ENCODE data around the gene C19orf81. TPM values are rescaled to one million over a fixed set of nuclear protein-coding genes. Genes with fewer than 3 reads are reported as not detected.
"Not testable (repeated sequence)": the region's sequence is repeated elsewhere in the genome, so short reads cannot be mapped to it uniquely, and the experiment has no call there.

The C19orf81 gene
- 1 to 10 TPM in 1 of 3 donors, not detected in 2; 1.8 TPM for polyA plus RNA-seq

GRCh38 chr19:50649433-50650391 is at the start of gene C19orf81:
C19orf81 (plus strand) TSS chr19:50649445; CDS start chr19:50649445, 0 bp downstream.
- peak within 1 kb of the TSS in 1 of 6 donors; percentile 31 for H3K27ac Mint-ChIP-seq
- peaks cover 8 to 19% (median 12%) of the 10 kb centered on the region in 3 donors for H3K27me3 Mint-ChIP-seq (ENCODE audit: low read depth in 3 of 3)
- DNase-seq: no peak
- peaks cover 0 to 7% (median under 1%) of the 10 kb centered on the region in 6 donors for H3K9me3 Mint-ChIP-seq
- peaks cover 0 to 3% (median 0%) of the 10 kb centered on the region in 3 donors for H3K36me3 Mint-ChIP-seq
- no peaks in the 10 kb centered on the region for H3K4me1 Mint-ChIP-seq
- H3K4me3 Mint-ChIP-seq: no peak within 1 kb of the TSS

GRCh38 chr19:50601407-50602088 is 47.7 kb upstream of the C19orf81 start:
- Mint-ChIP-seq H3K27me3 (ENCODE audit: low read depth in 3 of 3) (peaks cover 2 to 10% (median 4%) of the 10 kb centered on the region in 3 donors), H3K27ac (no peak overlapping the region), H3K36me3 (no peaks in the 10 kb centered on the region), H3K4me1 (peaks cover 0 to 3% of the 10 kb centered on the region in 2 donors), H3K9me3 (peaks cover 0 to 2% (median 0%) of the 10 kb centered on the region in 6 donors), H3K4me3 (no peak overlapping the region)
- DNase-seq: no peak

- DNase-seq: no peak
- peaks cover 0 to 4% (median 0%) of the 10 kb centered on the region in 6 donors for H3K9me3 Mint-ChIP-seq
- H3K27me3 Mint-ChIP-seq (ENCODE audit: low read depth in 3 of 3): peaks cover 2 to 10% (median 4%) of the 10 kb centered on the region in 3 donors
- H3K4me3 Mint-ChIP-seq: no peak overlapping the region
- H3K27ac Mint-ChIP-seq: no peak overlapping the region
- H3K36me3 Mint-ChIP-seq: no peaks in the 10 kb centered on the region
- peaks cover 1 to 4% of the 10 kb centered on the region in 2 donors for H3K4me1 Mint-ChIP-seq
Measured at GRCh38 chr19:50602089-50602422, 47.2 kb upstream of the C19orf81 start.

- peaks cover 2 to 10% (median 7%) of the 10 kb centered on the region in 3 donors for H3K27me3 Mint-ChIP-seq (ENCODE audit: low read depth in 3 of 3)
- H3K9me3 Mint-ChIP-seq: peaks cover 0 to 4% (median 0%) of the 10 kb centered on the region in 6 donors
- no peak for DNase-seq
- peaks cover 6 to 8% of the 10 kb centered on the region in 2 donors for H3K4me1 Mint-ChIP-seq
- no peaks in the 10 kb centered on the region for H3K36me3 Mint-ChIP-seq
- no peak overlapping the region for H3K4me3 Mint-ChIP-seq
- no peak overlapping the region for H3K27ac Mint-ChIP-seq
Measured at GRCh38 chr19:50602496-50602895, 46.7 kb upstream of the C19orf81 start.

GRCh38 chr19:50602935-50603334 is 46.3 kb upstream of the C19orf81 start:
- Mint-ChIP-seq H3K4me3 (no peak overlapping the region), H3K27ac (no peak overlapping the region), H3K36me3 (no peaks in the 10 kb centered on the region), H3K27me3 (ENCODE audit: low read depth in 3 of 3) (peaks cover 2 to 10% (median 9%) of the 10 kb centered on the region in 3 donors), H3K9me3 (peaks cover 0 to 4% (median 0%) of the 10 kb centered on the region in 6 donors), H3K4me1 (peaks cover 10 to 13% of the 10 kb centered on the region in 2 donors)
- no peak for DNase-seq

GRCh38 chr19:50604264-50605073 is 44.8 kb upstream of the C19orf81 start:
- H3K4me3 Mint-ChIP-seq, H3K9me3 Mint-ChIP-seq, H3K36me3 Mint-ChIP-seq, H3K27ac Mint-ChIP-seq, DNase-seq: not testable (repeated sequence)
- peaks cover 0 to 13% (median 13%) of the 10 kb centered on the region in 3 donors for H3K27me3 Mint-ChIP-seq (ENCODE audit: low read depth in 3 of 3)
- peaks cover 18 to 21% of the 10 kb centered on the region in 2 donors for H3K4me1 Mint-ChIP-seq

- H3K4me1 Mint-ChIP-seq: peaks cover 18 to 21% of the 10 kb centered on the region in 2 donors
- peaks cover 0 to 21% (median 6%) of the 10 kb centered on the region in 3 donors for H3K27me3 Mint-ChIP-seq (ENCODE audit: low read depth in 3 of 3)
- not testable (repeated sequence) for H3K4me3 Mint-ChIP-seq, DNase-seq, H3K9me3 Mint-ChIP-seq, H3K27ac Mint-ChIP-seq, H3K36me3 Mint-ChIP-seq
Measured at GRCh38 chr19:50606059-50606836, 43.0 kb upstream of the C19orf81 start.

GRCh38 chr19:50607388-50607787 is 41.9 kb upstream of the C19orf81 start:
- peaks cover 0 to 19% (median 10%) of the 10 kb centered on the region in 3 donors for H3K27me3 Mint-ChIP-seq (ENCODE audit: low read depth in 3 of 3)
- peak overlapping the region in 1 of 6 donors; percentile 11 for H3K27ac Mint-ChIP-seq
- peaks cover 18 to 21% of the 10 kb centered on the region in 2 donors for H3K4me1 Mint-ChIP-seq
- peaks cover 0 to 10% (median 0%) of the 10 kb centered on the region in 6 donors for H3K9me3 Mint-ChIP-seq
- no peak for DNase-seq
- no peaks in the 10 kb centered on the region for H3K36me3 Mint-ChIP-seq
- H3K4me3 Mint-ChIP-seq: peak overlapping the region in 2 of 5 donors; percentile 21

- Mint-ChIP-seq H3K27ac (peak overlapping the region in 1 of 6 donors; percentile 46), H3K9me3 (peaks cover 0 to 10% (median 0%) of the 10 kb centered on the region in 6 donors), H3K4me1 (peaks cover 18 to 21% of the 10 kb centered on the region in 2 donors), H3K4me3 (peak overlapping the region in 4 of 5 donors; percentile 10 to 30 (median 22)), H3K27me3 (ENCODE audit: low read depth in 3 of 3) (peaks cover 0 to 17% (median 9%) of the 10 kb centered on the region in 3 donors), H3K36me3 (no peaks in the 10 kb centered on the region)
- peak; percentile 52 to 63 (median 54) for DNase-seq
Measured at GRCh38 chr19:50607874-50608785, 41.1 kb upstream of the C19orf81 start.

GRCh38 chr19:50612504-50613404 is 36.5 kb upstream of the C19orf81 start:
- H3K4me1 Mint-ChIP-seq, H3K9me3 Mint-ChIP-seq, DNase-seq, H3K4me3 Mint-ChIP-seq, H3K36me3 Mint-ChIP-seq, H3K27ac Mint-ChIP-seq: not testable (repeated sequence)
- peaks cover 0 to 15% (median 9%) of the 10 kb centered on the region in 3 donors for H3K27me3 Mint-ChIP-seq (ENCODE audit: low read depth in 3 of 3)

GRCh38 chr19:50618379-50618778 is 30.9 kb upstream of the C19orf81 start:
- not testable (repeated sequence) for H3K36me3 Mint-ChIP-seq; DNase-seq; H3K9me3 Mint-ChIP-seq; H3K27me3 Mint-ChIP-seq (ENCODE audit: low read depth in 3 of 3); H3K27ac Mint-ChIP-seq; H3K4me3 Mint-ChIP-seq; H3K4me1 Mint-ChIP-seq
